ENCODE data around the gene MAP4. TPM values are rescaled to one million over a fixed set of nuclear protein-coding genes. Genes with fewer than 3 reads are reported as not detected.

Gene MAP4
- polyA plus RNA-seq, 3 donors, result 174 to 176 (median 175) TPM

DNA sequence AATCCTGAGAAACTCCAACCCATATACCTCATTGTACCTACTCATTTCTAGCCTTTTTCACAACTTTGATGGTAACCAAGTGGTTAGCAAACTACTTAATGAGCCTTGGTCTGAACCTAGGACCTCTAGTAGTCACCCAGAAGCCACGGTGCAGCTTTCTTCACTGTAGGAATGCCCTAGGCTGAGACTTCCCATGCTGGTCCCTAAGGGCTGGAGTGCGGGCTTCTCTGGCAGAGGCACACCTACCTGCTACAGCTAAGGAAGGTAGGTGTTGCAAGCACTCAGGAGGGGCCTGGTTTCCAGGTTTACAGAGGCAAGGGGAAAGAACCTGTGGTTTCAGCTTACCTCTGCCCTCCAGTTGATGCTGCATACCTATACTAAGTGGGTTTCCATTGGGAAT lies 147.9 kb downstream of the MAP4 start:
- DNase-seq, result no peak

DNA sequence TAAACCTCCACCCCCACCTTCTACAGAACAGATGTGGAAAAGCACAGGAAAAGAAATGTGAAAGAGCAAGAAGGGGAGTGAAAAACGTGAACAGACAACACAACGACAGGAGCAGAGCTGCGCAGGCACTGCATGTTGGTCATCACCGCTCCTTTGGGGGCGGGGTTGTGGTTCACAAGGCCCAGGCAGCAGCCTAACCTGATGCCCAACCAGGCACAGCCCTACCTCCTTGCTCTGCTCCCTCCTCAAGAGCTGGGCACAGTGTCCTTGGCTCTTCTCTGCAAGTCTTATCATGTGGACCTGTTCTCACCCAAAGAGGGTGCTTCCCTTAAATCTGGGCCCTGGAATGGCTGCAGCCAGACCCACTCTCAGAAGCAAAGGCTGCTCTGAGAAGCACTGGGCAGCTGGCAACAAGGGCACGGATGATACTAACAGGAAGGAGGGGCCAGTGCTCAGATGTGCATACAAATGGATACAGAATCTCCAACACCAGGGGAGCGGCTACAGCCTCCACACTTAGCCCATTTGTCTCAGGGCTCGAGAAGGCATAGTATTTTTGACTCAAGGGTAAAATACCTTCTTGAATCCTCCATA lies 148.7 kb downstream of the MAP4 start:
- DNase-seq, result no peak

DNA sequence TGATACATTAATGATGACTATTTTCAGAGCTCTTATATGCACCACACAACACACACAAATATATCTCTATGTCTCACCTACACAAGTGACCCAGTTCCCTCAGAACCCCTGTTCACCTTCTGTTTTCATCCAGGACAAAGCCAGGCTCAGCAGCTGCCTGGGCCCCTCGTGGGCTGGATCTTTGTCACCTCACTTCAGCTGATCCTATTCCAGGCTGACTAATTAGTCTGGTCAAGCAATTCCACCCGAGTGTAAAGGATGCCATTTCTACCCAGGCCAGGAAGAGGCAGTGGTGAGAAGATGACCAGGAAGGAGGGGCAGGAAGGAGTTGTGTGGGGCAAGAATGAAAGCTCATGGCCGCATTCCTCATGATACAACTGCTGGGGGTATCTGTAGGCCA lies 151.0 kb downstream of the MAP4 start:
- DNase-seq, result no peak

DNA sequence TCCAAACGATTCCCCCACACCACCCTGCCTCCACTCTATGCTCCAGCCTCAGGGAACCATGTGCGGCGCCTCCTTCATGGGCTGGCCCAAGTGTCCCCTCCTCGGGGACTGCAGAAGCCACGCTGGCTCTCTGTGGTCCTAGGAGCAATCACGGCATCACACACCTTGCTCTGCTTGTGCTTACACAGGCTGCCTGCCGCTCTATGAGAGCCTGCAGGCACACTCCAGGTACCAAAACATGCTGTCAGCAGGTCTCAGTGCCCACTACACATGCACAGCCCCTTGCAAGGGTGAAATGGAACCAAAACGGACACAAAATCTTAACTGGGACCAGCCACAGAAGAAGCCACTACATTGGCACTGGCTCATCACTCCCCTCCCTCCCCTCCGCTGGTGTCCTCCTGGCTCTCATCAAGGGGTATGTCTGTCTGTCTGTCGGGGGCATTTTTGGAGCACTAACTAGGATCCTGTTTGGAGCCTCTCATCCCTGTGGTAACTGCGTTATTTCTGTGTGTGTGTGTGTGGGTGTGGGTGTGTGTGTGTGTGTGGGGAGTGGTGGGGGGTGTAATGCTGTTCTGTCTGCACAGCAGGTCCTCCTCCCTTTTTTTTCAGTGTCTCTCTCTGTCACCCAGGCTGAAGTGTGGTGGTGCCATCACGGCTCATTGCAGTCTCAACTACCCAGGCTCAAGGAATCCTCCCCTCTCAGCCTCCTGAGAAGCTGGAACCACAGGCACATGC lies 152.7 kb downstream of the MAP4 start:
- no peak for DNase-seq

DNA sequence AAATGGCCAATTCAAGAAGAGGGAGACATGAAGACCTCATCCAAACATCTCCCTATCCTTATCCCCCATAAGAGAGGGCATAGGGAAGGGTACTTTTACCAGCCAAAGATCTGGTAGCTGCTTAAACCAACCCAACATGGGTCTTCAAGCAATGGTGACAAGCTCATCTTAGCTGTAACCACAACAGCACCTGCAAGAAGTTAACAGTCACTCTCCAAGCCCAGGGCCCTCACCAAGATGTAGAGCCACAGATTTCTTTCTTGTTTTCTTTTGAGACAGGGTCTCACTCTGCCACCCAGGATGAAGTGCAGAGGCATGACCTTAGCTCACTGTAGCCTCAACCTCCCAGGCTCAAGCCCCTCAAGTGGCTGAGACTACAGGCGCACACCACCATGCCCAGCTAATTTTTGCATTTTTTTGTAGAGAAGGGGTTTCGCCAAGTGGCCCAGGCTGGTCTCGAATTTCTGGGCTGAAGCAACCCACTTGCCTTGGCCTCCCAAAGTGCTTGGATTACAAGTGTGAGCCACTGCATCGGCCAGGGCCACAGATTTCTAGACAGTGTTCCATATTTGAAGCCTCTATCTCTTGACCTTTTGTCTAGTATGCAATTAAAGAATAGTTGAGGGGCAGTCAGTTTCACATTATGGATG lies 156.1 kb downstream of the MAP4 start:
- DNase-seq, result no peak

DNA sequence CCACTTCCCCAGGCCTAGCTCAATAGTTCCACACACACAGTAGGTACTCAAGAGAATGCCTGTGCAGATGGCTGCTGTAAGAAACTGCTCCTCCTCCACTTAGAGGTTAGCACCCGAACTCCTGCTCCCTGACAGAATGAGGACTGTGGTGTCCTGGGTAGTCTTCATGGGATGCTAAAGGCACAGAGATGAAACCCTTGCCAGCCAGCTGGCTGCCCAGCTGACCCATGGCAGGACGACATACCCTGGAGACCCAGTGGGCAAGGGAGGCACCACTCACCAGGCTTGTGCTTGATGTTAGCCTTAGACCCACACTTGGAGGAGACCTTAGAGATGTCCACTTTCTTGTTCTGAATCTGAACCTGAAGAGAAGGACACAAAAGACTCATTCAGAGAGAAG lies 159.1 kb downstream of the MAP4 start:
- no peak for DNase-seq

DNA sequence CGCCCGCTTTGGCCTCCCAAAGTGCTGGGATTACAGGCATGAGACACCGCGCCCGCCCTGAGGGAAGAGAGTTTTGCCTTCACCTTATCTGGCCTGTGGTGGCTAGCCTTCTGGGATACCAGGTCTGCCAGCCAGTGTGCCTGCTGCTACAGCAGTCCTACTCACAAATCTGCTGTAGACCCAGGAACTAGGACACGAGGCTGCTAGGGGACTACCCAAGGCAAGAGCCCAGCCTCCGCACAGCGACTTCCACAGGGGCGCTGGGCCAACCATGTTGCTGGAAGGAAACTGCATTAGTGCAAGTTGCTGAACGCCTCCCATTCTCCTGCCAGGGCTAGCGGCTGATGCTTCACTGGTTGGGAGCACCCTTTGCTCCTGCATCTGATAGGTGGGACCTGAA lies 159.5 kb downstream of the MAP4 start:
- DNase-seq, result no peak

DNA sequence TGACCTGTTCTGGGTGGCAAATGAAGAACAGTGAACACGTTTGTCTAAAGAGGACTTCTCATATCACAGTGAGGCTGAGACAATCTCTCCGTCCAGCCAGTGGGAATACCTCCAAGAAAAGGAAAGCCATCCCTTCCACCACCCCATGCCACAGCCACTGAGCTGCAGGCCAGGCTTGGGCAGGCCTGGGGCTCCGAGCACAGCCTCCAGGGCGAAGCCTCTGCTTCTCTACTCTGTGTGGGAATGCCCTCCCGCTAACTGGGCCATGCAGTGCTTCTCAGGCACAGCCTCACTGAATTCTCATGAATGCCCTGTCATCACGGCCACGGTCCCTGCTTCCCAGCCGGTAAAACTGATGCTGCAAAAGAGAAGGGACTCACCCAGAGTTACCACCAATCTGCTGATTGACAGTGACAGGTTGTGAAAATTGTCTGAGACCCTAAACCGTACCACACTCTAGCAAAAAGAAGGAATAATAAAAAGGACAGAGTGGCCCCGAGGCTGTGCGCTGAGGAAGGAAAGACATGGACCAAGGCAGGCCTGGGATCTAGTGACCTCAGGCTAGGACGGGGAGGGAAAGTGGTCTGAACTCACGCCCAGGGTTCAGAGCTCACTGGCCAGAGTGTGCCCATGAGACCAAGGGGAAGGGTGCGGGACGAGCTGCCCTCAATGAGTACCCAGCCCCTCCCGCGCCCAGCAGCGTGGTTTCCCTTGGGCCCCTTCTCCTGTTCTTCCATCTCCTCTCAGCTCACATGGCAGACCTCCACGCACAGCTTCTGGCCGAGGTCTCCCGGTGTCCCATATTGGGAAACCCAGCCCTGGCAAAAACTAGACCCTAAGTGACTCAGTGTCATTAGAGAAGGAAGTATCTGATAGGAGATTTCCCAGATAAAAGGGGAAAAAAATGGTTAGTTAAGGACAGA lies 160.5 kb downstream of the MAP4 start:
- no peak for DNase-seq

DNA sequence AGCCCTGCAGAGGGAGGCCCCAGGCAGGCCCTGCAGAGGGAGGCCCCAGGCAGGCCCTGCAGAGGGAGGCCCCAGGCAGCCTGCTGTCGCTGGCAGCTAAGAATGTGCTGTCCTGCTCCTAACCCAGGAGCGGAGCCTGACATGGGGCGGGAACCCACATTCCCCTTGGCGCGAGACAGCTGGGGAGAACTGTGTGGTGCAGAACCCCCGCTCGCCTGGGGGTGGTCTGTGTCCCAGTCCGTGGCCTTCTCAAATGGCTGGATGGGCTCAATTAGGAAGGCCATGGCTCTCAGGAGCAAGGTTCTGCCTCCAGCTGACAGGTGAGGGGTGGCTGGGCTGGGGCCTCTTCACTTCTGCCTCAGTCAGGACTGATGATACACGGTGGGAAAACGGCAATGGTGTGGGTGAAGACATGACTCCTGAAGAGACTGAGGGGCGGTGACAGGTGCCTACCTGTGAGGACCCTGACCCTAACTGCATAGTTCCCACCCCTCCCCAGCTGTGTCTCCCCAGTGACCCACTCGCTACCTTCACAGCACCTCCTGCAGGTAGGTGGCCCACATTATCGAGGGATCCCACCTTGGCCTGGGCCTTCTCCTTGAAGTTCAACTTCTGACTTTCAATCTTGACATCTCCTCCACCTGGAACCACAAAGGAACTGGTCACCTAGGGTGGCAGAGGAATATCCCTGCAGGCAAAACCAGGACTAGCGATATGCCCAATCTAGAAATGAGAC lies 161.3 kb downstream of the MAP4 start:
- DNase-seq, result no peak

DNA sequence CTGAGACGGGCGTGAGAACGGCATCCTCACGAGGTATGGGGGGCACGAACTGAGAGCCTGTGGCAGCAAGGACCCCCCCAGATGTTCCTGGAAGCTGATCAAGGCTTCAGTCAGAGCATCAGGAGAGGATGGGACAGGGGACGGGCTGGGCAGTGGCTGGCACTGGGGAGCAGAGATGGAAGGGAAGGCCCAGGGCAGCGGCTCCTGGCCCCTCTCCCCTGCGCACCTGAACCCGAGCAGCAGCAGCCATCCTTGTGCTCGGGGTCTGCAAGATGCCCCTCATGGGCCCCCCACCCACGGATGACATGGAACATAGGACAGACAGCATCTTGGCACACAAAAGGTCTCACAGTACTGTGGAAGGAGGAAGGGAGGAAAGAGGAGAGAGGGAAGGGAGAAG lies 161.9 kb downstream of the MAP4 start:
- DNase-seq, result no peak

DNA sequence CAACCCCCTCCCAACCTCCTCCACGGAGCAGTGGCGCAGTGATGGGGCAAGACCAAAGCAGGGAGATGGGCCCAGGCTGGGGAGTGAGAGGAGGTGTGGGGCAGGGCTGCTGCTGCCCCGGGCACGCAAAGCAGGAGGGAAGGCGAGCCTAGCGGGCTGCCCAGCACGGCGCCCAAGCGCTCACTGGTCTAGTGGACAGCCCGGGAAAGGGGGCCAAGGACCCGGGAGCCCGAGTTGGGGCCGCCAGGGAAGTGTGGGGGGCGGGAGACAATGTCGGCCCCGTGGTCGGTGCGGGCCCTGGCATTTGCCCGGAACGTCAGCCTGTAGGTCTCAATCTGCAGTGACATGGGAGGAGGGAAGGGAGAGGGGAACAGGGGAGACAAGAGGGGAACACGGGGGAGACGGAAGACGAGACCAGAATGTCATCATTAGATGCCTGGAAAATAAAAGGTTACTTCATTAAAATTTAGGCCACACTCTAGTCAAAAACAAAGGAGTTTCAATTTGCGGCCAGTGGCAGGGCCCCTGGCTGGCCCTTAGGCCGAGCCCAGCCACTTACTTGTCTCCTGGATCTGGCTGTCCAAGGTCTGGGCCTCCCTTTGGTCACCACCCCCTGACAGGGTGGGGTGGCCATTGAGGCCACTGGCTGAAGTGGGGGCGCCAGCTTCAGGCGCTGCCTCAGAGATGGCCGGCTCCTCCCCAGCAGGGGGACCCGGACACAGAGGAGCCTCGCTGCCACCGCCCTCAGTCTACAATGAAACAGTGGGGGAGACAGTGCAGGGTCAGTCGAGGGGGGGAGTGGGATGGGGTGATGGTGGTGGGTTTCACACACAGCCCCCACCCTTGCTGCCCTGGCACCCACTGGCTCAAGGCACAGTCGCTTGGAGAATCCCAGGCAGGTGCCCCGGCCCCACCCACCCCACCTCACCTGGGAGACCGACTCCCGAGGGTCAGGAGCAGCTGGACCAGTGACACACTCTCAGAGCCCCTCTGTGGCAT lies 163.3 kb downstream of the MAP4 start:
- DNase-seq, result no peak

DNA sequence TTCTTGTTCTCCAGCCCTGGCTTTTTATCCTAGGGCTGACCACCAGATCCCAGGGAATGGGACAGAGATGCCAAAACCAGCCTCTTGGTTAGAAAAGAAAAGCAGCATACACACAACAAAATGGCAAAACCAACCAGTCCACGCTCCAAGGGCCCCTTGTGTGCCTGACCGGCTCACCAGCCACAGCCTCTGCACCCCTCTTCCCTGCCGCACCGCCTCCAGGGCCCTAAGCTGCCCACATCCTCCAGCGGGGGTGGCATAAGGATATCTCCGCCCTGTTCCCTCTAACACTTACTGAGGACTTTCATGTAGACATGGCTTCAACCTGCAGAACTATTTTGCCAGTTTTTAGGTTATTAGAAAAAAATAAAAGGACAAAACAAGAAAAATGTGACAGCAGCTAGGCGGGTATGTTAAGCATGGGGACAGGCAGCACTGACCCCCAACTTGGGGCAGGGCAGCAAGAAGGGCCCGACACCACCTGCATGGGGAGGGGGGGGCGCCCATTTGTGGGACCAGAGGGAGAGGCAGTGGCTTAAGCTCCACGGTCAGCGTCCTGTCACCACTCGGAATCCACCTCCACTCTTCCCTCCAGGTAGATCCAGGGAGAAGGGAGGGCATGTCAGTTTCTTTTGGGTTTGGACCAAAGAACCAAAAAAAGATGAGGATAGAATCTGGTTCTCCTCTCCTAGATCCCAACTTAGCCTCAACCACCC lies 164.2 kb downstream of the MAP4 start:
- DNase-seq, result no peak

DNA sequence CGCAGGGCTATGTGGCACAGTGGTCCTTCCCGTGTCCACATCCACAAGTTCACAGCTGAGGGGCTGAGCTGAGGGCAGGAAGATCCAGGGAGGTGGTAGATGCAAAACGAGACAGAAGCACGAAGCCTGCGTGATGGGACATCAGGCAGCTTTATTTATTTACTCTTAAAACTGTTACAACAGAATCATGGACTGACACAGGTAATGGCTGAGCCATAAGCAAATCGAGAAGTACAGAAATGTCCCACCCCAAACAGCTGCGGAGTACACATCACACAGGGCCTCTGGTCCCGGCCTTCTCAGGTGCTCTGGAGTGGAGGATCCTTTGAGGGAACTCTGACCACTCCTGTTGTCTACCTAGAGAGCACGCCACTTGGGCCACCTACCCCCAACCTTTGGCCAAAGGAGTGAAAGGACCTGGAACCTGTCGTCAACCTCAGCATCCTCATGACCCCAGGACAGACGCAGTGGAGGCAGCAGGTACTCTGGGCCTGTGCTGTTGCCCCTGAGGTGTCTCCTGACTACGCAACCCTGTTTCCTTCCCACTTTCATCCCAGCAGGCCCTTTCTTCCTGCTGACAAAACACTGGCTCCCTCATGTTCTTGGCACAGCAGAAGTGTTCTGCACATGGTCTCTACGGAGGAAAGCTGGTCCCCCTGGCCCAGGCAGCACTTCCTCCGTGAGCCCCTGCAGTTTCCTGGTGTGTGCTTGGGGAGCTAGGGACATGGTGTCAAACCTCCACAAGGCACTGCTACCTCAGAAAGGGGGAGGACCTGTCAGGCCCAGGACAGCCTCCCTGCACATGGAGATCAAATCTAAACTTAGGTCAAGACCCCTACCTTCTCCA lies 165.4 kb downstream of the MAP4 start:
- DNase-seq, result no peak

DNA sequence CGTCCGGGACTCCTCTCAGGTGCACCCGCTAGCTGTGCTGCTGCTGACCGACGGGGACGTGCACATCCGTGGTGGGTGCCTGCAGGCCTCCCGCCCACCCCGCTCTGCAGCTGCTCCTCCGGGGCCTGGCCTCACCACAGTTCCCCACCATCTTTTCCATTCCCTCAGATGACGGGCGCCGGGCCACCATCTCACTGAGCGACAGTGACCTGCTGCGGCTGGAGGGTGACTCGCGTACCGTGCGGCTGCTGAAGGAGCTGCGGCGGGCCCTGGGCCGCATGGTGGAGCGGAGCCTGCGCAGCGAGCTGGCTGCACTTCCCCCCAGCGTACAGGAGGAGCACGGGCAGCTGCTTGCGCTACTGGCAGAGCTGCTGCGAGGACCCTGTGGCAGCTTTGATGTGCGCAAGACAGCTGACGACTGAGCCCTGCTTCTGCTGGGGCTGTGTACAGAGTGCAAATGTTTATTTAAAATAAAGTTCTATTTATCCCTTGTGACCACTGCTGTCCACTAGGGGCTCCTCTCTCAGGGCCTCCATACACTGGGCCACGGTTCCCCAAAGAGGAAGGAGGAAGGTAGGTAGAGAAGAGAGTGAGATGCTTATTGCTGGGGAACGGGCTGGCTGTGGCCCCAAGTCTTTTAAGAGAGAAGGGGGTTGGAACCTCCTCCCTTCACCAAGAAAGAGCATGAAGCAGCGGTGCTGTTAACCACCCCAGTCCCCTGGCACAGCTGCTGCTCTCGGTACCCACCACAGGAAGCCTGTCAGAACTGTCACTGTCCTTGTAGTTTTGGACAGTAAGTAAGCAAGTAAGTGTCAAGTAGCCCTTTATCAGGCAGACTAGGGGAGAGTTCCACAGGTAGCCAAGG lies 166.3 kb downstream of the MAP4 start:
- DNase-seq, result no peak

DNA sequence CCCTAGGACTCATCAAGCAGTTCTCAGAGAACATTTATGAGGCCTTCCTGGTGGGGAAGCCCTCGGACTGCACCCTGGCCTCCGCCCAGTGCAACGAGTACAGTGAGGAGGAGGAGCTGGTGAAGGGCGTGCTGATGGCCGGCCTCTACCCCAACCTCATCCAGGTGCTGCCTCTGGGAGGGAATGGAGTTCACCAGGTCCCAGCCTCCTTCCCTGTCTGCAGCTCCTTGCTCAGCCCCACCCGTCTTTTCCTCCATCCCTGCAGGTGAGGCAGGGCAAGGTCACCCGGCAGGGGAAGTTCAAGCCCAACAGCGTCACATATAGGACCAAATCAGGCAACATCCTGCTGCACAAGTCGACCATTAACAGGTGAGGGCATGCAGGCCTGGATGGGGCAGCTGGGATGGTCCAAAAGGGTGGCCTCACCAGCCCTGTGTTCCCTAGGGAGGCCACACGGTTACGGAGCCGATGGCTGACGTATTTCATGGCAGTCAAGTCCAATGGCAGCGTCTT lies 167.0 kb downstream of the MAP4 start:
- no peak for DNase-seq

DNA sequence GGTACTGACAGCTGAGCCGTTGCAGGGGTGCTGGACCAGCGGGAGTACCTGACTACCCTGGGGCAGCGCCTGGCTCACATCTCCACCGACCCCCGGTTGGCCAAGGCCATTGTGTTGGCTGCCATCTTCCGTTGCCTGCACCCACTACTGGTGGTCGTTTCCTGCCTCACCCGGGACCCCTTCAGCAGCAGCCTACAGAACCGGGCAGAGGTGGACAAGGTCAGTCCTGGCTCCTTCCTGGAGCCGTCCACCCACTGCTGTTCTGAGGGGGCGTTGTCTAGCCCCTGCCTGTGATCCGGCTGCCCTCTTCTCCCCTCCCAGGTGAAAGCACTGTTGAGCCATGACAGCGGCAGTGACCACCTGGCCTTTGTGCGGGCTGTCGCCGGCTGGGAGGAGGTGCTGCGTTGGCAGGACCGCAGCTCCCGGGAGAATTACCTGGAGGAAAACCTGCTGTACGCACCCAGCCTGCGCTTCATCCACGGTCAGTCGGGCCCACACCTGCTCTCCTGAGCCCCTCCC lies 167.6 kb downstream of the MAP4 start:
- no peak for DNase-seq
